SIG-M5 treated with dmso at 0.1 percent for 504 hours (cell line): ENCODE data around the gene UBALD1.

Source experiments
- DNase-seq: peaks from one replicate; lab custom pipeline; 2025; ENCODE audit not compliant: unreplicated experiment; lab: John Stamatoyannopoulos, UW

UBALD1 gene

GRCh38 chr16:4561596-4561995, 53.1 kb downstream of the UBALD1 start:
- DNase-seq = no peak
